ENCODE measurements around the gene PLEKHA5.
"Not testable (repeated sequence)": the region's sequence is repeated elsewhere in the genome, so short reads cannot be mapped to it uniquely, and the experiment has no call there.

Gene PLEKHA5

DNA sequence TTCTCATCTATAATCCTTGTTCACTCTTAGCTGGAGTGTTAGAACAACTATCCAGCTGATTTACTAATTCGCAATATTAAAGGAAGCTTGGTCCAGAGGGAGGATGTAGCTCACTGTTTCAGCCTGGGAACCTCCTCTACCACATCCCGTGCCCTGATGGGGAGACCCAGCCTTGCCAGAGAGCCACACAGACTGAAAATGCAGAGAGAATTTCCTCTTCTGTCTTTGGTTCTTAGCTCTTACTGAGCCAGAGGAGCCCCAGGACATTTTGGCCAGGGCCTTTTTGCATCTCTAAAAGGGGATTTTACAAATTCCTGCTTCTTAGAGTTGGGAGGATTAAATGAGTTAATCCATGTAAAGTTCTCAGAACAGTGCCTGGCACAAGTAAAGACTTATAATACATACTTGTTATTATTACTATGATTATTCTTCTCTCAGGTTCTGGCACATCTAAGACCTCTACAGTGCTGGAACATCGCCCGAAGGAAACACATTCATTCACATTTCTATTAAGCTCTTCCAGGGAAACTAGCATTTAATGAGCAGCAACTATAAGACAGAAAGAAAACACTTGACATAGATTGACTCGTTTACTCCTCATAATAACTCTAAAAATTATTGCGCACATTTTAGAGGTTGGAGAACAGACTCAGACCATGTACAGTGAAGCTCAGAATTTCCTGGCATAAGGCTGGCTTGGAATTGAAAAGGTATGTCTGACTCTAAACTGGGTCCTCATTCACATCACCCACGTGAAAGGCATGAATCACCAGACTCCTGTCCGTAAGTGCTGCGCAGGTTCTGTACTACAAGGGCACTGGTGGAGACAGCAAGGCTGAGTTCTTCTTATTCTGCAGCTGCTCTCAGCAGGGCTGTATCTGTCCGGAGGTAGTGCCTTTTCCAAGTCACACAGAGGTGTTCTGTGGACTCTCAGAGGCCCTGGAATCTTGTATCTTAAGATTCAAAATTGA, 282.0 kb downstream of the PLEKHA5 start:
- DNase-seq, result no peak

GRCh38 chr12:19412844-19413243, 283.3 kb downstream of the PLEKHA5 start:
- DNase-seq, result no peak

- DNase-seq, result not testable (repeated sequence)
Observed at GRCh38 chr12:19413582-19413981, 284.0 kb downstream of the PLEKHA5 start.

DNA sequence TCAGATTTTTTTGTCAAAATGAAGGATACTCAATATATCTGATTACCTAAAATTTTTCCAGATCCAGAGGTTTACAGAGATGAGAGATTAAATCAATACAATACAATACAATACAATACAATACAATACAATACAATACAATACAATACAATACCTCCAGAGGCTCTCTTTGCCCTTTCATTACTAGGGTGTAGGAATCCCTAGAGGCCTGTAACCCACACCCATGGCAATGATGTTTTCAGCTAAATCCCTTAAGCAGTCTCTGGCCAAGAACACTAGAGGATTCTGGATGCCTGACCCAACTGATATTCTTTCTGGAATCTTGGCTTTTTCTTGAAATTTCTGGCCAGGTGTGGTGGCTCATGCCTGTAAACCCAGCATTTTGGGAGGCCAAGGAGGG, 286.0 kb downstream of the PLEKHA5 start:
- DNase-seq, result no peak

- DNase-seq, result no peak
Observed at GRCh38 chr12:19419086-19419485, 289.6 kb downstream of the PLEKHA5 start.

GRCh38 chr12:19421503-19422282, 292.2 kb downstream of the PLEKHA5 start:
- no peak for DNase-seq

GRCh38 chr12:19423166-19423930, 293.8 kb downstream of the PLEKHA5 start:
- DNase-seq, result no peak
